HG03520 (cell line): ENCODE data around the gene IRS2.

Source experiments
- ATAC-seq: cut with Tn5 transposase; IDR thresholded peaks from one replicate; pipeline ENCODE4 v1.9.1; 2021; ENCODE audit warnings: mild to moderate bottlenecking, moderate library complexity; ENCODE audit not compliant: unreplicated experiment

Gene IRS2

GRCh38 chr13:109803825-109804224, 17.4 kb upstream of the IRS2 start:
- no peak for ATAC-seq

- no peak for ATAC-seq
These were observed 16.6 kb upstream of the IRS2 start for GRCh38 chr13:109802936-109803335.

GRCh38 chr13:109795011-109795410, 8.6 kb upstream of the IRS2 start:
- no peak for ATAC-seq

GRCh38 chr13:109794095-109794494, 7.7 kb upstream of the IRS2 start:
- no peak for ATAC-seq

- ATAC-seq: peak; percentile 44
These were observed 6.2 kb upstream of the IRS2 start for GRCh38 chr13:109792416-109793059.

- ATAC-seq: no peak
These were observed 4.7 kb upstream of the IRS2 start for GRCh38 chr13:109790942-109791605.

GRCh38 chr13:109790086-109790485, 3.7 kb upstream of the IRS2 start:
- ATAC-seq: no peak

- no peak for ATAC-seq
These were observed 2.9 kb upstream of the IRS2 start for GRCh38 chr13:109789262-109789661.

GRCh38 chr13:109788372-109789111, 2.2 kb upstream of the IRS2 start:
- ATAC-seq: no peak

- ATAC-seq: peak; percentile 1
These were observed 962 bp upstream of the IRS2 start for GRCh38 chr13:109787135-109787954.

- peak; percentile 26 for ATAC-seq
These were observed 412 bp downstream of the IRS2 start for GRCh38 chr13:109785892-109786450.

- ATAC-seq: no peak
These were observed 1.1 kb downstream of the IRS2 start for GRCh38 chr13:109785141-109785891.

GRCh38 chr13:109784590-109785140, 1.7 kb downstream of the IRS2 start:
- no peak for ATAC-seq

- ATAC-seq: no peak
These were observed 2.4 kb downstream of the IRS2 start for GRCh38 chr13:109783815-109784589.

- no peak for ATAC-seq
These were observed 3.0 kb downstream of the IRS2 start for GRCh38 chr13:109783447-109783814.

- no peak for ATAC-seq
These were observed 3.5 kb downstream of the IRS2 start for GRCh38 chr13:109782823-109783431.

- ATAC-seq: no peak
These were observed 4.1 kb downstream of the IRS2 start for GRCh38 chr13:109782066-109782822.
